Measurements from ENCODE around the gene PDE8A.

DNA sequence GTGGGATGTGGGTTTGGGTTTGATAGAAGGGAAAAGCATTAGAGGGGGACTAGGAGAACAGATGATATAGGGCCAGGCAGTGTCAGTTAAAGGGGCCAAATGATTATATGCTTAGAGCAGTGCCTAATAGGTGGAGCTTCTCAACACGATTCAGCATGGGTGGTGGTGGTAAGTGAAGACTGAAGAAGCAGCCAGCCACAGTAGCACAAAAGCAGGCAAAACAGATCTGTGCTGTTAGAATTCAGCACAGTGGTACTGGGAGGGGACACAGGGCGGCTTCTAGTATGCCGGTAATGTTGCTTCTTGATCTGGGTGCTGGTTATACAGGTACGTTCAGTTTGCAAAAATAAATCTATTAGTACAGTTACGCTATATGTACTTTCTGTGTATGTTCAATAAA lies 25.5 kb downstream of the PDE8A start:
- TF ChIP-seq, protein P1, sequence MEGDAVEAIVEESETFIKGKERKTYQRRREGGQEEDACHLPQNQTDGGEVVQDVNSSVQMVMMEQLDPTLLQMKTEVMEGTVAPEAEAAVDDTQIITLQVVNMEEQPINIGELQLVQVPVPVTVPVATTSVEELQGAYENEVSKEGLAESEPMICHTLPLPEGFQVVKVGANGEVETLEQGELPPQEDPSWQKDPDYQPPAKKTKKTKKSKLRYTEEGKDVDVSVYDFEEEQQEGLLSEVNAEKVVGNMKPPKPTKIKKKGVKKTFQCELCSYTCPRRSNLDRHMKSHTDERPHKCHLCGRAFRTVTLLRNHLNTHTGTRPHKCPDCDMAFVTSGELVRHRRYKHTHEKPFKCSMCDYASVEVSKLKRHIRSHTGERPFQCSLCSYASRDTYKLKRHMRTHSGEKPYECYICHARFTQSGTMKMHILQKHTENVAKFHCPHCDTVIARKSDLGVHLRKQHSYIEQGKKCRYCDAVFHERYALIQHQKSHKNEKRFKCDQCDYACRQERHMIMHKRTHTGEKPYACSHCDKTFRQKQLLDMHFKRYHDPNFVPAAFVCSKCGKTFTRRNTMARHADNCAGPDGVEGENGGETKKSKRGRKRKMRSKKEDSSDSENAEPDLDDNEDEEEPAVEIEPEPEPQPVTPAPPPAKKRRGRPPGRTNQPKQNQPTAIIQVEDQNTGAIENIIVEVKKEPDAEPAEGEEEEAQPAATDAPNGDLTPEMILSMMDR (IDR thresholded peaks at IDR 0.05) = no peak
- TF ChIP-seq POLR2A (IDR thresholded peaks at IDR 0.05) = no peak
- no peak for TF ChIP-seq POLR2AphosphoS5 (IDR thresholded peaks at IDR 0.05)
- no peak for TF ChIP-seq EP300 (IDR thresholded peaks at IDR 0.05)
